MM.1S (cell line): ENCODE data around the gene SEC61G.

Source experiments
- CTCF ChIP-seq: fragments of 300-600 bp; sonication (generic); IDR thresholded peaks from 2 replicates; pipeline ENCODE4 v1.5.1; 2016; ENCODE audit warnings: antibody characterized with exemption, low read length, mixed read lengths
- EZH2 ChIP-seq: fragments of 300-600 bp; sonication (generic); optimal IDR thresholded peaks from 2 replicates; pipeline ENCODE3; 2017; ENCODE audit warnings: low read depth, mild to moderate bottlenecking, antibody characterized with exemption, low read length, mixed read lengths
- EZH2phosphoT487 ChIP-seq: fragments of 300-600 bp; sonication (generic); IDR thresholded peaks from 2 replicates; pipeline ENCODE4 v1.6.1; 2018; ENCODE audit warnings: antibody characterized with exemption, low read length

- TF ChIP-seq EZH2 (no peak), CTCF (no peak), EZH2phosphoT487 (no peak)
Measured at GRCh38 chr7:54749200-54749599, 9.8 kb downstream of the SEC61G start.
